Right ventricle myocardium superior (tissue), 1 donor: ENCODE measurements around the gene UBR7. TPM values are rescaled to one million over a fixed set of nuclear protein-coding genes. Genes with fewer than 3 reads are reported as not detected.
A peak's percentile ranks its signal among the peaks of the same experiment; 100 is the strongest.
"Not testable (repeated sequence)": the region's sequence is repeated elsewhere in the genome, so short reads cannot be mapped to it uniquely, and the experiment has no call there.

Source experiments
- ATAC-seq: fragments of 200-7000 bp; cut with Tn5 transposase; one replicate; pipeline ENCODE4 v1.9.1; 2020; ENCODE audit warnings: mild to moderate bottlenecking; ENCODE audit not compliant: poor library complexity
- DNase-seq: peaks from one replicate; pipeline ENCODE4 v3.0.0-alpha.2; 2020
- intact Hi-C: fragments of 100-400 bp; cut with DNase I; formaldehyde crosslinking; loops from one replicate; pipeline ENCODE4 v1.11.2; 2022
- long read RNA-seq: library from polyadenylated mRNA; unstranded; transcript quantifications from one replicate; pipeline ENCODE4 v2.0.0, GENCODE V29; 2021
- total RNA-seq: library from RNA; stranded (reverse); fragmentation: NEBNext Ultra II Directional; extraction: Animal tissue kit (Norgen Biotek cat#: 25700); gene quantifications from one replicate; pipeline ENCODE4 v1.2.1, GENCODE V29; 2021
- donor health status: DM: no; HTN: yes; CAD: no; lungs with severe emphysema.

UBR7 gene, protein sequence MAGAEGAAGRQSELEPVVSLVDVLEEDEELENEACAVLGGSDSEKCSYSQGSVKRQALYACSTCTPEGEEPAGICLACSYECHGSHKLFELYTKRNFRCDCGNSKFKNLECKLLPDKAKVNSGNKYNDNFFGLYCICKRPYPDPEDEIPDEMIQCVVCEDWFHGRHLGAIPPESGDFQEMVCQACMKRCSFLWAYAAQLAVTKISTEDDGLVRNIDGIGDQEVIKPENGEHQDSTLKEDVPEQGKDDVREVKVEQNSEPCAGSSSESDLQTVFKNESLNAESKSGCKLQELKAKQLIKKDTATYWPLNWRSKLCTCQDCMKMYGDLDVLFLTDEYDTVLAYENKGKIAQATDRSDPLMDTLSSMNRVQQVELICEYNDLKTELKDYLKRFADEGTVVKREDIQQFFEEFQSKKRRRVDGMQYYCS
- 16.1 TPM for total RNA-seq
- long read RNA-seq, transcript UBR7-201 (11 exons, 3,694 nt) = major isoform, 27 of 41 reads
- long read RNA-seq, partial matches to known transcripts = 0 of 41 reads
- long read RNA-seq, other reads (novel, unspliced or antisense) = 14 of 41 reads

DNA sequence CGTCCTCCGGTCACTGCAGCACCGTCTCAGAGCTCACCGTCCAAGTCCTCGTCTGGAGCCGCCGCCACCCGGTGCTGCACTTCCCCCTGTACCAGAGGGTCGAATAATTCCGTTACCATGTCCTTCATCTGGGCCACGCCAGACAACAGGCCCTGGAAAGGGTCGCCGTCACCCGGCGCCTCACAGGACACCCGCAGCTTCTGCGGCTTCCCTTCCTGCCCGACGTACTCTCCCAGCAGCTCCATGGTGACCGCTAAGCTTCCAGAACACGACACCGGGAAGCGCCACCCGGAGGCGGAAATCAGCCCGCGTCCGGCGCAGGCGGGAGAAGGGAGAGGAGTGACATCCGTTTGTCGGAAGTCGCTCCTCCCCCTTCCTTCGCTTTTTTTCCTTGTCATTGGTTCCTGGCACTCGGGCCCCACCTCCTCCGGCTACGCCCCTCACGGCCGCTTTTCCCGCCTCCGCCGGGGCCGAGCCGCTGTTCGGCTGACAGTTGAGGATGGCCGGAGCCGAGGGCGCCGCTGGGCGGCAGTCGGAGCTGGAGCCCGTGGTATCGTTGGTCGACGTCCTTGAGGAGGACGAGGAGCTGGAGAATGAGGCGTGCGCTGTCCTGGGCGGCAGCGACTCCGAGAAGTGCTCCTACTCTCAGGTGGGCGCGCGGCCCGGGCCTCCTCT lies at the start of gene UBR7, which contains the start of gene GON7:
Gene UBR7 (plus strand): TSS at position 464 of the 675 bp plus-strand sequence. CDS start 36 bp downstream, at position 500.
Gene GON7 (minus strand): TSS at position 273 of the 675 bp plus-strand sequence. CDS start 28 bp downstream, at position 245.
- DNase-seq (peak; percentile 96), ATAC-seq (peak; percentile 99)
- intact Hi-C loops = no loop called here

DNA sequence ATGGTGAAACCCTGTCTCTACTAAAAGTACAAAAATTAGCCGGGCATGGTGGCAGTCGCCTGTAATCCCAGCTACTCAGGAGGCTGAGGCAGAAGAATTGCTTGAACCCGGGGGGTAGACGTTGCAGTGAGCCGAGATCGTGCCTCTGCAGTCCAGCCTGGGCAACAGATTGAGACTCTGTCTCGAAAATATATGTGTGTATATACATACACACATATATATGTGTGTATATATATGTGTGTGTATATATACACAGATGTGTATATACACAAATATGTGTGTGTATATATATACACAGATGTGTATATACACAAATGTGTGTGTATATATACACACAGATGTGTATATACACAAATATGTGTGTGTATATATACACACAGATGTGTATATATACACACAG lies 48.7 kb upstream of the UBR7 start:
- DNase-seq, ATAC-seq, intact Hi-C loops: not testable (repeated sequence)

DNA sequence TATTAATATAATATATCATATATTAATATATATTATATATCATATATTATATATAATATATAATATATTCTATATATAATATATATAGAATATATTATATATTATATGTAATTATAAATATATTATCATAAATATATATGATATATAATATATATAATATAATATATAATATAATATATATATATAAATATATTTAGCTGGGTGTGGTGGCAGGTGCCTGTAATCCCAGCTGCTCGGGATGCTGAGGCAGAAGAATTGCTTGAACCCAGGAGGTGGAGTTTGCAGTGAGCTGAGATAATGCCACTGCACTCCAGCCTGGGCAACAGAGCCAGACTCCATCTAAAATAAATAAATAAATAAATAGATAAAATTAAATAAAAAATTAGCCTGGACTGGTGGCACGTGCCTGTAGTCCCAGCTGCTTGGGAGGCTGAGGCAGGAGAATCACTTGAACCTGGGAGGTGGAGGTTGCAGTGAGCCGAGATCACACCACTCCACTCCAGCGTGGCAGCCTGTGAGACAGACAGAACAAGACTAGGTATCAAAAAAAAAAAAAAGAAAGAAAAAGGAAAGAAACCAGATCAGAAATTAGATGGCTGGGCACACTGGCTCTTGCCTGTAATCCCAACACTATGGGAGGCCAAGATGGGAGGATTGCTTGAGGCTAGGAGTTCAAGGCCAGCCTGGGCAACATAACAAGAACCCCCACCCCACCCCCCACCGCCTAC lies 47.3 kb upstream of the UBR7 start:
- ATAC-seq, intact Hi-C loops: not testable (repeated sequence)

DNA sequence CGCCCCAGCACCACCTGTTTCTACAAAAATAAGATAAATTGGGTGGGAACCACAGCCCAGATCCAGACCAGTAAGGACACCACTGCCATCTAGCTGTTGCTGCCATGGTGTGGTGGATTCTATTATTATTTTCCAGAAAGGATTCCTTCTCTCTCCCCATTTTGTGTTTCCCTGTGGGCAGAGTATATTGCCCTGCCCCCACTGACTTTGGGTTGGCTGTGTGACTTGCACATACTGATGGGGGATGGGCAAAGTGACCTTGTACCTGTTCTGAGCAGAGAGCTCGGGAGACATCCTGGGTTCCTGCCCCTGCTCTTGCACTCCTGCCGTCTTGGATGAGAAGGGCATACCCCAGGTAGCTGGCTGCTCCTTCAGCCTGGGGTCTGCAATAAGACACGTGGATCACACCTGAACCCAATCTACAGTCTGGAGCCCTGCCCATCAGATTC lies 46.7 kb upstream of the UBR7 start:
- ATAC-seq (no peak), DNase-seq (no peak)
- intact Hi-C loops = no loop called here

More for the DNA sequence above, 47.3 kb upstream of the UBR7 start:
- not testable (repeated sequence) for DNase-seq

DNA sequence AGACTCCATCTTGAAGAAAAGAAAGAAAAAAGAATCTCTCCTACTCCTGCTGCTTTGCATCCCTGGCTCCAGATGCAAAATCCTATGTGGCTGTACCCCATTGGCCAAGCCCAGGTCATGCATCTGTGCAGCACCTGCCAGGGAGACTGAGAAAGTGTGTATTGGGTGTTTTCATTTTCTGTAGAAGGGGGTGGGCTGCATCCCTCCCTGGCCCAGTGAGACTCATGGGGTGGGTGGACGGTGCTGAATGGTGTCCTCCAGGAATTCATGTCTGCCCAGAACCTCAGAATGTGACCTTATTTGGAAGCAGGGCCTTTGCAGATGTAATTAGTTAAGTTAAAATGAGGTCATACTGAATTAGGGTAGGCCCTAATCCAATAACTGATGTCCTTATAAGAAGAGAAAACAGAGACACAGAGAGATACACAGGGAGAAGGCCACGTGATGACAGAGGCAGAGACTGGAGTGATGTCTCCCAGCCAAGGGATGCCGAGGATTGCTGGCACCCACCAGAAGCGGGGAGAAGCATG lies 45.6 kb upstream of the UBR7 start:
- DNase-seq (no peak), ATAC-seq (no peak)
- intact Hi-C loops = no loop called here

DNA sequence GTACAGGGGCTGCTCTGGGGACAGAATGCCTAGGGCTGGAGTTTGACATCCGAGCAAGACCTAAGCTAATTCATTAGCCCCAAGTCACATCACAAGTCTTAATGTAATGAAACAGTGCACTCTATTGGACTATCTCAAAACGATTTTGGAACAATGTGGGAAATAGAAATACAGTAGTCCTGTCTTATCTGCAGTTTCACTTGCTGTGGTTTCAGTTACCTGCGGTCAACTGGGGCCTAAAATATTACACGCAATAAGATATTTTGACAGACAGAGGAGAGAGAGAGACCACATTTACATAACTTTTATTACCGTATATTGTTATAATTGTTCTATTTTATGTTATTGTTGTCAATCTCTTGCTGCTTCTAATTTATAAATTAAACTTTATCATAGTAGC lies 43.5 kb upstream of the UBR7 start:
- intact Hi-C loops = no loop called here
- no peak for ATAC-seq
- DNase-seq = no peak

DNA sequence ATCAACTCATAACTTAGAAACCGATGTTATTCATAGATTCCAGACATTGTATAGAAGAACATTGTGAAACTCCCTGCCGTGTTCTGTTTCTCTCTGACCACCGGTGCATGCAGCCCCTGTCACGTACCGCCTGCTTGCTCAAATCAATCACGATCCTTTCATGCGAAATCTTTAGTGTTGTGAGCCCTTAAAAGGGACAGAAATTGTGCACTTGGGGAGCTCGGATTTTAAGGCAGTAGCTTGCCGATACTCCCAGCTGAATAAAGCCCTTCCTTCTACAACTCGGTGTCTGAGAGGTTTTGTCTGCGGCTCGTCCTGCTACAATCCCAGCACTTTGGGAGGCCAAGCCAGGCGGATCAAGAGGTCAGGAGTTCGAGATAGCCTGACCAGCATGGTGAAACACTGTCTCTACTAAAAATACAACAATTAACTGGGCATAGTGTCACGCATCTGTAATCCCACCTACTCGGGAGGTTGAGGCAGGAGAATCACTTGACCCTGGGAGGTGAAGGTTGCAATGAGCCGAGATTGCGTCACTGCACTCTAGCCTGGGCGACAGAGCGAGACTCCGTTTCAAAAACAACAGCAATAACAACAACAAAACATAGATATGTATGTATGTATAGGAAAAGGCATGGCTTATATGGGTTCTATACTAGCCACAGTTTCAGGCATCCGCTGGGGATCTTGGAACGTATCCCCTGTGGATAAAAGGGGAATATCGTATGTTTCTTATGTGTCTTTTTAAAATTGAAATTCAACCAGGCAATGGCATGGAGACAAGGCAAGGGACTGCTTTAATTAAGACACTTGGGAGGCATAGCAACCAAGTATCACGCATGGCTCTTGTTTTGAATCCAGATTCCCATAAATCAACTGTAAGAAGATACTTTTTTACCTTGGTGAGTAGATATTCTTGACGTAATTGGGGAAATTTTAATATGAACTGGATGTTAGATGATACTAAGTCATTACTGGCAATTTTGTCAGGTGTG lies 41.5 kb upstream of the UBR7 start:
- DNase-seq, intact Hi-C loops, ATAC-seq: not testable (repeated sequence)

DNA sequence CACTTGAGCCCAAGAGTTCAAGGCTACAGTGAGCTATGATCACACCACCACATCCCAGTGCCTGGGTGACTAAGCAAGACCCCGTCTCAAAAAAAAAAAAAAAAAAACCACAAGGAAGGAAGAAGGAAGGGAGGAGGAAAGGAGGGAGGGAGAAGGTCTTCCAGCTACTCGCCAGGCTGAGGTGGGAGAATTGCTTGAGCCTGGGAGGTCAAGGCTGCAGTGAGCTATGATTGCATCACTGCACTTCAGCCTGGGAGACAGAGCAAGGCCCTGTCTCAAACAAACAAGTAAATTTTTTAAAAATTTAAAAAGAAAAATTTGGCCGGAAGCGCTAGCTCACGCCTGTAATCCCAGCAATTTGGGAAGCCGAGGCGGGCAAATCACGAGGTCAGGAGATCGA lies 38.4 kb upstream of the UBR7 start:
- intact Hi-C loops, DNase-seq, ATAC-seq: not testable (repeated sequence)

DNA sequence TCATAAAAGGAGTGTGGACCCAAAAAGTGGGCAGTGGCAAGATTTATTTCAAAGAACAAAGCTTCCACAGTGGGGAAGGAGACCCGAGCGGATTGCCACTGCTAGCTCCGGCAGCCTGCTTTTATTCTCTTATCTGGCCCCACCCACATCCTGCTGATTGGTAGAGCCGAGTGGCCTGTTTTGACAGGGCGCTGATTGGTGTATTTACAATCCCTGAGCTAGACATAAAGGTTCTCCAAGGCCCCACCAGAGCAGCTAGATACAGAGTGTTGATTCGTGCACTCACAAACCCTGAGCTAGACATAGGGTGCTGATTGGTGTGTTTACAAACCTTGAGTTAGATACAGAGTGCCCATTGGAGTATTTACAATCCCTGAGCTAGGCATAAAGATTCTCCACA lies 37.4 kb upstream of the UBR7 start:
- DNase-seq, intact Hi-C loops, ATAC-seq: not testable (repeated sequence)

DNA sequence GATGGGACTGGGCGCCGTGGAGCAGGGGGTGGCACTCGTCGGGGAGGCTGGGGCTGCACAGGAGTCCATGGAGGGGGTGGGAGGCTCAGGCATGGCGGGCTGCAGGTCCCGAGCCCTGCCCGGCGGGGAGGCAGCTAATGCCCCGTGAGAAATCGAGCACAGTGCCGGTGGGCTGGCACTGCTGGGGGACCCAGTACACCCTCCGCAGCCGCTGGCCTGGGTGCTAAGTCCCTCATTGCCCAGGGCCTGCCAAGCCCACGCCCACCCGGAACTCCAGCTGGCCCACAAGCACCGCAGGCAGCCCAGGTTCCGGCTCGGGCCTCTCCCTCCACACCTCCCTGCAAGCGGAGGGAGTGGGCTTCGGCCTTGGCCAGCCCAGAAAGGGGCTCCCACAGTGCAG lies 36.9 kb upstream of the UBR7 start:
- DNase-seq, intact Hi-C loops, ATAC-seq: not testable (repeated sequence)

DNA sequence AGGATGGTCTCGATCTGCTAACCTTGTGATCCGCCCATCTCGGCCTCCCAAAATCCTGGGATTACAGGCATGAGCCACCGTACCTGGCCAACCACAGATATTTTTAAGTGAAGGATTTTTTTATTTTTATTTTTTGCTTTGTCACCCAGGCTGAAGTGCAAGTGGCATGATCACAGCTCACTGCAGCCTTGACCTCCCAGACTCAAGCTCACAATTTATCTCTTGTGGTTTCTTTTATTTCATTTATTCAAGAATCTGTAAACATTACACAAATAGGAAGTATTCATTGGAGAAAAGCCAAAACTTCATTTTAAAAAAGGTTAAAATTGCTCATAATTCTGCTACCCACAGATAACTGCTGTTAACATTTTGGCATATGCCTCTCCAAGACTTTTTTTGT lies 35.7 kb upstream of the UBR7 start:
- ATAC-seq (no peak), DNase-seq (no peak)
- intact Hi-C loops = no loop called here

DNA sequence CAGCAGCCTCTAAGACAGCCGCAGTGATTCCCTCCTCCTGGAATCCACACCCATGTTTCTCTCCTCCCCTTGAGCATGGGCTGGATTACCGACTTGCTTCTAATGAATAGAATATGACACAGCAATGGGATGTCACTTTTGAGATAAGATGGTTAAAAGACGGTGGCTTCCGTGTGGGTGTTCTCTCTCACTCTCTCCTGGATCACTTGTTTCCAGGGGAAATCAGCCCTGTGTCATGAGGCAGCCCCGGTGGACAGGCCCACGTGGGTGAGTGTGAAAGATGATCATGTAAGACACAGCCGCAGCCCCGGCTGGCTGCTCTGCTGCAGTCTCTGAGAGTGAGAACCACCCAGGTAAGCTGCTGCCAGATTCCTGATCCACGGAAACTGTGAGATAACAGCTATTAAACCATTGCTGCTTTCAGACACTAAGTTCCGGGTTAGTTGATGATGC lies 33.1 kb upstream of the UBR7 start:
- intact Hi-C loops = no loop called here
- ATAC-seq = no peak
- no peak for DNase-seq

DNA sequence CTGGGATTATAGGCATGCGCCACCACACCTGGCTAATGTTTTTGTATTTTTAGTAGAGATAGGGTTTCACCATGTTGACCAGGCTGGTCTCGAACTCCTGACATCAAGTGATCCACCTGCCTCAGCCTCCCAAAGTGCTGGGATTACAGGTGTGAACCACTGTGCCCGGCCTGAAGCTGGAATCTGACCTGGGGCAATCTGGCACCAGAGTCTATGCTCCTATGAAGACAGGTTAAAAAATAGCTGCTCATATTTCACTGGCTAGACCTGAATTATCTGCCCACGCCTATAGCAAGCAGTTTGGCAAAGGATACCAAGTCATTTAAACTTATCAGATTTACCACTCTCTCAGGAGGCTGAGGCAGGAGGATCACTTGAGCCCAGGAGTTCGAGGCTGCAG lies 32.3 kb upstream of the UBR7 start:
- DNase-seq, intact Hi-C loops: not testable (repeated sequence)

DNA sequence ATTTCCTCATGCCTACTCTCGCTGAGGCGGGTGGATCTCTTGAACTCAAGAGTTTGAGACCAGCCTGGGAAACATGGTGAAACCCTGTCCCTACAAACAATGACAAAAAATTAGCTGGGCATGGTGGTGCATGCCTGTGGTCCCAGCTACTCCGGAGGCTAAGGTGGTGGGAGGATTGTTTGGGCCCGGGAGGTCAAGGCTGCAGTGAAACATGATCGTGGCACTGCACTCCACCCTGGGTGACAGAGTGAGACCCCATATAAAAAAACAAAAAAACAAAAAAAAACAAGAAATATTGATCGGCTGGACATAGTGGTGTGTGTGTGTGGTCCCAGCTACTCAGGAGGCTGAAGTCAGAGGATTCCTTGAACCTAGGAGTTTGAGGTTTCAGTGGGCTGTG lies 31.6 kb upstream of the UBR7 start:
- ATAC-seq (no peak), DNase-seq (no peak)
- intact Hi-C loops = no loop called here

More for the DNA sequence above, 32.3 kb upstream of the UBR7 start:
- not testable (repeated sequence) for ATAC-seq

DNA sequence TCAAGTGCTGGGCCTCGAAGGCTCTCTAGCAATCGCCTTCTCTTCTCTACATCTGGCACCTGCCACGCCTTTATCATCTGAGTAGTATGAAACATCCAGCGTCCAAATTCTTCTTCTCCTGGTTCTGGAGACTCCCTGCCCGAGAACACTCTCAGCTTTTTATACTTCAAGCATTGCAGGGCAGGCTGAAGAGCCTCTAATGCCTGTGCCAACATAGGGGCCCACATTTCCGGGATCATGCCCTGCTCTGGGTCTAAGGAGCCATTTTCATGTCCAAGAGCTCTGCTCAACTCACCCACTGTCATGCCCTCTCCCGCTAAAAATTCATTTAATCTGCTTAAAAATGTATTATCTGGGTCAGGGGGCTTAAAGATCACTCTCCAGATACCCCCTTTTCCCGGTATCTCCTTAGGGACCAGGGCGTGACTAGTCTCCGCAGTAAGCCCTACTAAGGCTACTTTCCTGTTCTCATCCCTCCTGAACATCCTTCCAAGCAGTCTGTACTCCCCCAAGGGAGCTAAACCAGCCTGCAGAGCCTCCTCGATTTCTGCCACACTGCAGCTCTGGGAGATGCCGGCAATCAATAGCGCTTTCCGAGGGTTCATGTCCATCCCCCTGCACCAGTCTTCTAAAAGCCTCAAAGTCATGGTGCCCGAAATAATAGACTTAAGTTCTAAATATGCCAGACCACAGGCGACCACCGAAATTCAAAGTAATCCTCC lies 23.3 kb upstream of the UBR7 start:
- DNase-seq (no peak), ATAC-seq (no peak)
- intact Hi-C loops = no loop called here
